ENCODE data around the gene ZNF146.
A peak's percentile ranks its signal among the peaks of the same experiment; 100 is the strongest.

GRCh38 chr19:36257520-36257876 is 42.6 kb downstream of the ZNF146 start:
- TF ChIP-seq, protein P1, sequence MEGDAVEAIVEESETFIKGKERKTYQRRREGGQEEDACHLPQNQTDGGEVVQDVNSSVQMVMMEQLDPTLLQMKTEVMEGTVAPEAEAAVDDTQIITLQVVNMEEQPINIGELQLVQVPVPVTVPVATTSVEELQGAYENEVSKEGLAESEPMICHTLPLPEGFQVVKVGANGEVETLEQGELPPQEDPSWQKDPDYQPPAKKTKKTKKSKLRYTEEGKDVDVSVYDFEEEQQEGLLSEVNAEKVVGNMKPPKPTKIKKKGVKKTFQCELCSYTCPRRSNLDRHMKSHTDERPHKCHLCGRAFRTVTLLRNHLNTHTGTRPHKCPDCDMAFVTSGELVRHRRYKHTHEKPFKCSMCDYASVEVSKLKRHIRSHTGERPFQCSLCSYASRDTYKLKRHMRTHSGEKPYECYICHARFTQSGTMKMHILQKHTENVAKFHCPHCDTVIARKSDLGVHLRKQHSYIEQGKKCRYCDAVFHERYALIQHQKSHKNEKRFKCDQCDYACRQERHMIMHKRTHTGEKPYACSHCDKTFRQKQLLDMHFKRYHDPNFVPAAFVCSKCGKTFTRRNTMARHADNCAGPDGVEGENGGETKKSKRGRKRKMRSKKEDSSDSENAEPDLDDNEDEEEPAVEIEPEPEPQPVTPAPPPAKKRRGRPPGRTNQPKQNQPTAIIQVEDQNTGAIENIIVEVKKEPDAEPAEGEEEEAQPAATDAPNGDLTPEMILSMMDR (IDR thresholded peaks at IDR 0.05) = no peak
- TF ChIP-seq RAD21 (IDR thresholded peaks at IDR 0.05; ENCODE audit: low read length) = no peak
- TF ChIP-seq JUND (IDR thresholded peaks at IDR 0.05) = no peak
- TF ChIP-seq TAF1 (IDR thresholded peaks at IDR 0.05; ENCODE audit: borderline replicate concordance, low read depth, low read length) = no peak
- no peak for TF ChIP-seq FOXM1 (IDR thresholded peaks at IDR 0.05; ENCODE audit: low read depth)
- no peak for TF ChIP-seq EP300 (IDR thresholded peaks at IDR 0.05; ENCODE audit: borderline replicate concordance in 1 of 2, low read depth in 1 of 2, low read length in 1 of 2)
- peak; percentile 70 for TF ChIP-seq NRF1 (IDR thresholded peaks at IDR 0.05; ENCODE audit: low read depth, low read length)
- no peak for TF ChIP-seq RFX5 (IDR thresholded peaks at IDR 0.05; ENCODE audit: low read length)
- no peak for TF ChIP-seq PBX3 (IDR thresholded peaks at IDR 0.05)
- TF ChIP-seq GABPA (IDR thresholded peaks at IDR 0.05; ENCODE audit: low read depth) = no peak
- no peak for TF ChIP-seq POLR2AphosphoS5 (IDR thresholded peaks at IDR 0.05; ENCODE audit: low read depth, low read length)
- TF ChIP-seq, protein P2, sequence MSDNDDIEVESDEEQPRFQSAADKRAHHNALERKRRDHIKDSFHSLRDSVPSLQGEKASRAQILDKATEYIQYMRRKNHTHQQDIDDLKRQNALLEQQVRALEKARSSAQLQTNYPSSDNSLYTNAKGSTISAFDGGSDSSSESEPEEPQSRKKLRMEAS (IDR thresholded peaks at IDR 0.05; ENCODE audit: low read depth) = no peak

All from SK-N-SH (cell line).